Astrocyte of the spinal cord (primary cell): ENCODE data around the gene ZNF254.
"Not testable (repeated sequence)": the region's sequence is repeated elsewhere in the genome, so short reads cannot be mapped to it uniquely, and the experiment has no call there.

Experiments
- DNase-seq: peaks from one replicate; pipeline ENCODE4 v3.0.0; 2011; ENCODE audit warnings: low read depth, low spot score
- H3K4me3 ChIP-seq: 2 replicates; pipeline ENCODE4 v1.5.1; 2011; ENCODE audit warnings: low read depth, mild to moderate bottlenecking, low read length, moderate library complexity
- CTCF ChIP-seq: IDR thresholded peaks from 2 replicates; pipeline ENCODE4 v1.5.1; 2012; ENCODE audit warnings: low read depth, mild to moderate bottlenecking, low read length, inconsistent platforms
- in situ Hi-C: cut with HindIII; loops from 2 replicates; pipeline ENCODE4 v1.10.0; 2017; ENCODE audit warnings: low sequenced_read_pairs

ZNF254 gene

GRCh38 chr19:24086974-24087595, at the start of gene ZNF254:
TSS of gene ZNF254 (plus strand) at chr19:24087187. CDS start at chr19:24087308, 121 bp downstream.
- TF ChIP-seq CTCF, result peak; percentile 9
- in situ Hi-C loops, result no loop called here
- peak within 1 kb of the TSS; percentile 89 for H3K4me3 ChIP-seq
- peak; percentile 95 for DNase-seq

GRCh38 chr19:24040621-24041020, 46.4 kb upstream of the ZNF254 start:
- DNase-seq, result no peak
- in situ Hi-C loops, result no loop called here
- no peak overlapping the region for H3K4me3 ChIP-seq
- TF ChIP-seq CTCF, result no peak

- H3K4me3 ChIP-seq, in situ Hi-C loops, DNase-seq: not testable (repeated sequence)
Observed at GRCh38 chr19:24041326-24041725, 45.7 kb upstream of the ZNF254 start.

- no peak for DNase-seq
- in situ Hi-C loops, result no loop called here
- no peak overlapping the region for H3K4me3 ChIP-seq
- TF ChIP-seq CTCF, result no peak
Observed at GRCh38 chr19:24046550-24046949, 40.4 kb upstream of the ZNF254 start.

GRCh38 chr19:24048261-24048660, 38.7 kb upstream of the ZNF254 start:
- TF ChIP-seq CTCF, result no peak
- H3K4me3 ChIP-seq, result no peak overlapping the region
- DNase-seq, result no peak
- in situ Hi-C loops, result no loop called here

- in situ Hi-C loops, result no loop called here
- no peak overlapping the region for H3K4me3 ChIP-seq
- DNase-seq, result no peak
- no peak for TF ChIP-seq CTCF
Observed at GRCh38 chr19:24049537-24049936, 37.5 kb upstream of the ZNF254 start.

- in situ Hi-C loops, result no loop called here
- no peak for TF ChIP-seq CTCF
- H3K4me3 ChIP-seq, result no peak overlapping the region
- DNase-seq, result no peak
Observed at GRCh38 chr19:24051516-24051915, 35.5 kb upstream of the ZNF254 start.
